GM19452 (cell line): ENCODE measurements around the gene TEK.

ENCODE experiments used
- ATAC-seq: cut with Tn5 transposase; IDR thresholded peaks from one replicate; pipeline ENCODE4 v1.9.1; 2021; ENCODE audit not compliant: unreplicated experiment

Gene TEK

GRCh38 chr9:27118916-27119315, 9.9 kb downstream of the TEK start:
- no peak for ATAC-seq

DNA sequence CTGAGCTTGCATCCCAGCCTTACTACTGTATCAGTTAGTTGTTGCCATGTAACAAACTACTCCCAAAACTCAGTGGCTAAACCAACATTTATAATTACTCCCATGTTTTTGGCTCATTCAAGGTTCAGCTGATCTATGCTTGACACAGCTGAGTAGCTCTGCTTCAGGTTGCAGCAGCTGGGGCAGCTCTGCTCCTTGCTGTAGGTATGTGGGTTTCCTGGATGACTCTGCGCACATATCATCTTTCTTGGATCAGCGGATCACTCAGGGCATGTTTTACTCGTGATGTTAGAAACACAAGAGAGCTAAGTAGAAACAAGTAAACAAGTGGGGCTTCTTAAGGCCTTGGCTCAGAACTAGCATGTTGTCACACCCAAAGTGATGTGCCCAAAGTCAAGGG, 15.1 kb downstream of the TEK start:
- no peak for ATAC-seq

GRCh38 chr9:27125030-27125429, 16.0 kb downstream of the TEK start:
- no peak for ATAC-seq

DNA sequence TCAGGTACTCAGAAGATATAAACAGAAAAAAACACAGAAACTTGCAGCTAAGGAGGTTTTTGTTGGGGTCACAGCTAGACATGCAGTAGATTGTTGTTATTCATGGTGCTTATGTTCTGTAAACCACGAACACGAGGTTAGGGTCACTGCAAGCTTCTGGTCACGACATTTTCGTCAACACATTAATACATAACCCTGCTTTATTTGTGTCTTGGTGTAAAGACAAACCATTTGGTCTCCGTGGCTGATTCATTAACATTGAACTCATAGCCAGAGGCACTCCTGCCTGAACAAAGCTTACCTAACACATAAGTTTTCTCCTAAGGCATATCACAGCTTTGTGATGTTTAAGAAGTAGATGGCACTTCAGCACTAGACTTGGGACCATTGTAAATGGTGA, 16.9 kb downstream of the TEK start:
- ATAC-seq = no peak

DNA sequence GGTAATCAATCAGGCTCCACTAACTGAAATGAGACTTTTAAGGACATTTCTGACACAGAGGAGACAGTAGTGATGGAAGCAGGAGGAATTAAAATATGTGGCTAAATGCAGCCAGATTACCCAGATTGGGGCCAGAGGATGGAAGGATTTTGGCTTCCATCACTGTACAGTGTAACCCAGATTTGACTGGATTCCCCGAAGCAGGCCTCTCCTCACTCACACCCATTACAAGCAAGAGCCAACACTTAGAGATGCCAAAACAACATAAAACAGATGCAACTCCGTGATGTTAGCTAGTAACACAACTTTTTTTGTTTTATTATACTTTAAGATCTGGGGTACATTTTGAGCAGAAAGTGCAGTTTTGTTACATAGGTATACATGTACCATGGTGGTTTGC, 17.6 kb downstream of the TEK start:
- no peak for ATAC-seq

GRCh38 chr9:27129221-27129620, 20.2 kb downstream of the TEK start:
- no peak for ATAC-seq

- ATAC-seq = no peak
These were observed 22.7 kb downstream of the TEK start for GRCh38 chr9:27131731-27132130.

GRCh38 chr9:27133817-27134216, 24.8 kb downstream of the TEK start:
- no peak for ATAC-seq

DNA sequence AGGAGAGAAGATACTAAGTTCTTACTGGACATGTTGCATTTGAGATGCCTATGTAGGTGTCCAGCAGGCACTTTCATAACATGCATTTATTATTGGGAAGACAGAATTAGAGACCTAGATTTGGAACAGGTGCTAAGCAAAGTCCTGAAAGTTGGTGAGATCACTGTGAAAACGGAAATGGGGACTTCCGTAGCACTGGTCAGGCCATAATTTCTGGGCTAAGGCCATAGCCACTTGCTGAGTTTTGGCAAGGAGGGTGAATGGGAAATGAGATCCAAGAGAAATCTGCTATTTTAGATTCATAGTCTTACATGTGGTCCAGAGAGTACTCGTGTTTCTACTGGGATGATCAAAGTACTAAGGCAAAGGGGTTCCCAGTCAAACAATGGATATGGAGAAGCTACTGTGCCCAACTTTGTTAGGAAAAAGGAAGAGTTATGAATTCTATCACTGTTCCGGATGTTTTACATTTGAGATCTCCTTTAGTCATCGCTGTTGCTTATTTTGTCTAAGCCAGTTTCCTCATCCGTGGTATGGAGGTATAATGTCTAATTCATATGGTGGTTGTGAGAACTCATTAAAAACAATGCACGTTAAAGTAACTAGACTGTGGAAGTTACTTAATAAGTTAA, 33.4 kb downstream of the TEK start:
- ATAC-seq = no peak

- ATAC-seq = no peak
These were observed 36.1 kb downstream of the TEK start for GRCh38 chr9:27145143-27145542.

- no peak for ATAC-seq
These were observed 40.6 kb downstream of the TEK start for GRCh38 chr9:27149651-27150050.

DNA sequence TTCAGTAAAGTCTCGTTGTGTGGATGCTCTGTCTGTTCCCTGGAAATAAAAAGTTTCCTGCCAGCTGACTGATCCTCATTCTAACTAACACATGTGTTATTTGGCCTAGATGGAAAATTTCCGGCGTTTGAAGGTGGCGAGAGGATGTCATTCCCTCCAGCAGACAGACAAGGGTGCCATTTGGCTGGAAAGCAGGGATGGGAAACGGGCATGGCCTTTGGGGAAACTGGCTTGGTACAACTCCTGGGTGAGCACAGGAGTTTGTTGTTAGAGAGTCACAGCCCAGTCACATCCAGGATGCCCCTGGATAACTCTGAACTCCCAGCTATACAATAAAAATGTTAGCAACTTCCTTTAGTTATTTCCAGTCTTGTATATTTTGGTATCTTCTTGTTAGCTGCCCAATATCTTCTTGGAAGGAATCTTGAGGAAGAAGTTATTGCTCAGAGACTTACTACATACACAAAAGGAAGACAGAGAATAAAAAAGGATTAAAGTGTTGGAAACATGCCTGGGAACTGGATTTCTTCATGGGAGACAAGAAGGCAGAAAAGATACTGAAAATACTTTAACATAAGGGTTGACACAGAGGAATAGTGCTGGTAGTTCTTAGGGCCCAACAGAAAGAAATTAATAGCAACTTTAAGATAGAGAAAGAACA, 41.9 kb downstream of the TEK start:
- no peak for ATAC-seq

DNA sequence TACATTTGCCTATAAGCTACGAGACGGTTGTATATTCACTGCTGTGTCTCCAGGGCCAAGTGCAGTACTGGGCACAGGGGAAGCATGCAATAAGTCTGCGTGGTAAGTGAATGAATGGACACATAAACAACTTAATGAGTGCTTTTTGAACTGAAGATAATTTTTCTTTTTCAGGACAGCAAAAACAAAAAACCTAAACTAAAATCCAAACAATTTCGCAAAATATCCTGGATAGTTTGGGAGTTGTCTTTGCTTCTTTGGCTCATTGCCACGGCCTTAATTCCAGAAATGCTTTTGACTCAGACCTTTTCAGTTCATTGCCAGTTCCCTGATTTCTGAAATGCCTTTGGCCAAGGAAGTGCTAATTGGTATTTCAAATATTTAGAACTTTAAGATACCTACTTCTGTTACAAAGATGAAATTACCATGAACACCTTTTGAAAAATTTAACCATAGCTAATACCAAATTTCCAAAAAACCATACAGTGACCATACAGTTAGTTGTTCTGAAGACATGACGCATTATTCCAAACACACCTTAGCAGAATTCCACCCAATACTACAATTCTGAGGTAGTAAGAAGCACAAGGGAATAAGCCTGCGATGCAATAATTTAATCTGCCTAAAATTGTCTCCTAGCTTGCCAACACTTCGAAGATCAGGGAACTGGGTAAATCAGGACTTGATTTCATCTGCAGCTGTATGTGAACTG, 42.8 kb downstream of the TEK start:
- no peak for ATAC-seq

GRCh38 chr9:27152405-27152718, 43.3 kb downstream of the TEK start:
- ATAC-seq = no peak

- ATAC-seq = no peak
These were observed 45.9 kb downstream of the TEK start for GRCh38 chr9:27154908-27155307.

DNA sequence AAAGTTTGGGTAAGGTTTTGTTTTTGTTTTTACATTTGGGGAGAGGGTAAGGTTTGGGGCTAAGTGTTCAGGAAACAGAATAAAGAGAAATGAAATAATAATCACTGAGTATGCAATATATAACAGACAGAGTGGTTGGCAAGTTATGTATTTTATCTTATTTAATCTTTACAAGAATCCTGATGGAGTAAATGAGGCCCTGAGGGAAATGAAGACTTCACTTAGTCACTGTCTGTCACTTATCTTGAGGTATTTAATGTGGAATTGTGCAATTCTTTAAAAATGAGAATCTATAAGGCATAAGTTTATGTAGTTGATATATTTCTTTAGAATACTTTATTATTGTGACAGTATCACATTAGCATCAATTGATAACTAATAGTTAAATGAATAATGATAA, 48.1 kb downstream of the TEK start:
- ATAC-seq = no peak

- ATAC-seq = no peak
These were observed 48.7 kb downstream of the TEK start for GRCh38 chr9:27157736-27158135.

- no peak for ATAC-seq
These were observed 51.6 kb downstream of the TEK start for GRCh38 chr9:27160636-27161035.

GRCh38 chr9:27162045-27162444, 53.0 kb downstream of the TEK start:
- no peak for ATAC-seq

DNA sequence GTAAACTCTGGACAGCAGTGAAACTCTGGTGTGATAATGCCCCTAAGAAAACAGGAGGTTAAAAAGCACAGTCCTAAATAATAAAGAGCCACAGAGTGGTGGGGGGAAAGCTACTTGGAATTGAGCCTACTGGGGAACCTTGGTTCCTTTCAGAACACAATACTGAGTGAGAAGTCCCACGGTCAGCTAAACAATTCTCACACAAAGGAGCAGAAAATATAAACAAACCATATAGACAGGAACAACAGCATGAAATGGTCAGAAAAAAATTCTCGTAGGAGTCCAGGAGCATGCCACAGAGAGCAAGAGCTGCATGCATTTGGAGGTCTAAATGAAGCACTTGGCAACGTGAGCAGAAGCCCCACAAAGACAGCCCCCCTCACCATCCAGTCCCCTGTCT, 56.0 kb downstream of the TEK start:
- ATAC-seq = no peak

GRCh38 chr9:27165670-27166069, 56.6 kb downstream of the TEK start:
- ATAC-seq = no peak

DNA sequence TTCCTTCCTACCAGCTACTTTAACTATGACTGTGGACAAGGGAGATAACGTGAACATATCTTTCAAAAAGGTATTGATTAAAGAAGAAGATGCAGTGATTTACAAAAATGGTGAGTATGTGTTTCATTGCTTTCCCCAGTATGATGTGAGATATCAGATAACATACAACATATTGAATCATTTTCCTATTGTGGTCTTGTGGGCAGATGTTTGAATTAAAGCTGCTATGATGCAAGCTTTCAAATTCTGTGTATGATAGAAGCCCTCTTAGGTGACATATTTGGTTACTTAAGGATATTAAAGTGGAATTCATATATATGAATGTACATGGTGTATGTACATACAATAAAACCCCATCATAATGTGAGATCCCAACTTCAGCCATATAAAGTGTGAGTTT, 59.5 kb downstream of the TEK start:
- ATAC-seq = no peak

DNA sequence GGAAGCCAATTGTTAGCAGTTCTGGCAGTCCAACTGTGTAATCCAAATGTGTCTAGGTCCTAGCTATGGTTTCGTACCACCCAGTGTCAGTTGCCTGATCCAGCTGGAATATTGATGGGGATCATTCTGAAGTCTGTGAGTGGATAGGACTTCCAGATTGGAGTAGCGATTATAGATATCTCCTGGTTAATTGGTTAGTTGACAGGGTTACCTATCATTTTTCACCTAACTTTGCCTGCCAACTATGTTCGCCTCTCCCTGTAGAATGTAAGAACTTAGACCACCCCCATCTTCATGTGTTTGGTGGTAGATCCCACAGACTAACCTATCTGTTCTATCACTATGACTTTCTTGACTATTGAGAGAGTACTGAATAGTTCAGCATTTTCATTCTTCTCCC, 59.9 kb downstream of the TEK start:
- no peak for ATAC-seq
